H9 (cell line): ENCODE measurements around the gene SDK1. TPM values are rescaled to one million over a fixed set of nuclear protein-coding genes. Genes with fewer than 3 reads are reported as not detected.

Experiments used
- DNase-seq: peaks from one replicate; pipeline ENCODE4 v3.0.0-alpha.2; 2017
- H2AFZ ChIP-seq: one replicate; pipeline ENCODE4 v1.6.1; 2013; ENCODE audit warnings: mild to moderate bottlenecking, low read length, control low read depth, moderate library complexity
- H2AK5ac ChIP-seq: 2 replicates; pipeline ENCODE4 v1.6.1; 2013; ENCODE audit warnings: low read length, control low read depth, mixed read lengths; ENCODE audit not compliant: insufficient read length
- H2BK120ac ChIP-seq: one replicate; pipeline ENCODE4 v1.6.1; 2013; ENCODE audit warnings: low read depth, mild to moderate bottlenecking, low read length, control low read depth, inconsistent platforms; ENCODE audit not compliant: poor library complexity, severe bottlenecking
- H2BK12ac ChIP-seq: 2 replicates; pipeline ENCODE4 v1.6.1; 2013; ENCODE audit warnings: low read length, control low read depth, mixed read lengths, low read depth; ENCODE audit not compliant: insufficient read length
- H2BK15ac ChIP-seq: 2 replicates; pipeline ENCODE4 v1.6.1; 2013; ENCODE audit warnings: low read depth, low read length, control low read depth
- H2BK20ac ChIP-seq: one replicate; pipeline ENCODE4 v1.6.1; 2013; ENCODE audit warnings: low read depth, mild to moderate bottlenecking, low read length, control low read depth, inconsistent platforms; ENCODE audit not compliant: poor library complexity, severe bottlenecking
- H2BK5ac ChIP-seq: 2 replicates; pipeline ENCODE4 v1.6.1; 2013; ENCODE audit warnings: low read length, control low read depth, mixed read lengths; ENCODE audit not compliant: insufficient read length
- H3K14ac ChIP-seq: 2 replicates; pipeline ENCODE4 v1.6.1; 2013; ENCODE audit warnings: low read length, control low read depth; ENCODE audit not compliant: insufficient read depth
- H3K18ac ChIP-seq: 2 replicates; pipeline ENCODE4 v1.6.1; 2013; ENCODE audit warnings: low read depth, mild to moderate bottlenecking, mixed read lengths, low read length, control low read depth; ENCODE audit not compliant: insufficient read length
- H3K23ac ChIP-seq: 2 replicates; pipeline ENCODE4 v1.6.1; 2013; ENCODE audit warnings: low read length, control low read depth, mixed read lengths, low read depth; ENCODE audit not compliant: insufficient read length
- H3K23me2 ChIP-seq: 2 replicates; pipeline ENCODE4 v1.6.1; 2013; ENCODE audit warnings: low read depth, mild to moderate bottlenecking, mixed read lengths, low read length, control low read depth; ENCODE audit not compliant: insufficient read length, poor library complexity, severe bottlenecking
- H3K27ac ChIP-seq: 2 replicates; pipeline ENCODE4 v1.5.1; 2013; ENCODE audit warnings: low read length, control low read depth, mixed read lengths, low read depth; ENCODE audit not compliant: insufficient read length
- H3K27me3 ChIP-seq: 2 replicates; pipeline ENCODE4 v1.6.1; 2013; ENCODE audit warnings: low read length, control low read depth, inconsistent platforms; ENCODE audit not compliant: insufficient read depth
- H3K4ac ChIP-seq: 2 replicates; pipeline ENCODE4 v1.6.1; 2013; ENCODE audit warnings: low read depth, mild to moderate bottlenecking, control low read depth, inconsistent platforms, low read length, moderate library complexity
- H3K4me1 ChIP-seq: 2 replicates; pipeline ENCODE4 v1.6.1; 2013; ENCODE audit warnings: low read length, control low read depth, inconsistent platforms; ENCODE audit not compliant: insufficient read depth
- H3K4me2 ChIP-seq: 2 replicates; pipeline ENCODE4 v1.6.1; 2013; ENCODE audit warnings: low read length, control low read depth, mixed read lengths; ENCODE audit not compliant: insufficient read length, insufficient read depth
- H3K56ac ChIP-seq: 2 replicates; pipeline ENCODE4 v1.6.1; 2013; ENCODE audit warnings: low read depth, mild to moderate bottlenecking, mixed read lengths, low read length, control low read depth; ENCODE audit not compliant: insufficient read length
- H3K79me1 ChIP-seq: 2 replicates; pipeline ENCODE4 v1.6.1; 2013; ENCODE audit warnings: low read depth, mild to moderate bottlenecking, moderate library complexity, low read length, control low read depth, inconsistent platforms; ENCODE audit not compliant: insufficient read depth, poor library complexity, severe bottlenecking
- H3K79me2 ChIP-seq: 2 replicates; pipeline ENCODE4 v1.6.1; 2013; ENCODE audit warnings: low read length, control low read depth, inconsistent platforms; ENCODE audit not compliant: insufficient read depth
- H3K9ac ChIP-seq: 2 replicates; pipeline ENCODE4 v1.6.1; 2013; ENCODE audit warnings: low read length, control low read depth, mixed read lengths; ENCODE audit not compliant: insufficient read length; ENCODE audit errors: extremely low read depth
- H3K9me3 ChIP-seq: one replicate; pipeline ENCODE4 v1.6.1; 2013; ENCODE audit warnings: low read depth, low read length, inconsistent platforms; ENCODE audit not compliant: control insufficient read depth
- H3T11ph ChIP-seq: one replicate; pipeline ENCODE4 v1.6.1; 2013; ENCODE audit warnings: mild to moderate bottlenecking, low read length, control low read depth, inconsistent platforms
- H4K20me1 ChIP-seq: one replicate; pipeline ENCODE4 v1.6.1; 2013; ENCODE audit not compliant: control insufficient read depth, insufficient read length, insufficient read depth
- H4K5ac ChIP-seq: 2 replicates; pipeline ENCODE4 v1.6.1; 2013; ENCODE audit warnings: low read depth, mild to moderate bottlenecking, mixed read lengths, low read length, control low read depth; ENCODE audit not compliant: insufficient read length
- H4K8ac ChIP-seq: replicated peaks from 2 replicates; pipeline ENCODE4 v1.6.1; 2013; ENCODE audit warnings: low read length, control low read depth, mixed read lengths, low read depth; ENCODE audit not compliant: insufficient read length
- H4K91ac ChIP-seq: 2 replicates; pipeline ENCODE4 v1.6.1; 2013; ENCODE audit warnings: low read depth, mild to moderate bottlenecking, moderate library complexity, mixed read lengths, low read length, control low read depth; ENCODE audit not compliant: insufficient read length
- H3K27ac Mint-ChIP-seq, 3 experiments: 2 replicates in 2 of 3; 3 replicates in 1 of 3; pipeline ENCODE4 v1.8.0; 2020 to 2021; ENCODE audit warnings: mixed read lengths in 3 of 3, mild to moderate bottlenecking in 1 of 3, moderate library complexity in 1 of 3
- H3K27me3 Mint-ChIP-seq: 2 replicates; pipeline ENCODE4 v1.8.0; 2021; ENCODE audit warnings: low read depth, mild to moderate bottlenecking, moderate library complexity, mixed read lengths
- H3K36me3 Mint-ChIP-seq, 3 experiments: 2 replicates in 2 of 3; 3 replicates in 1 of 3; pipeline ENCODE4 v1.8.0; 2020 to 2021; ENCODE audit warnings: low read depth in 3 of 3, mixed read lengths in 3 of 3; ENCODE audit not compliant: insufficient read depth in 1 of 3
- H3K4me1 Mint-ChIP-seq, 2 experiments: 2 replicates each; pipeline ENCODE4 v1.8.0; 2020; ENCODE audit warnings: mixed read lengths in 2 of 2
- H3K4me3 Mint-ChIP-seq, 2 experiments: 2 replicates in 1 of 2; 3 replicates in 1 of 2; pipeline ENCODE4 v1.8.0; 2020 to 2021; ENCODE audit warnings: mild to moderate bottlenecking in 2 of 2, mixed read lengths in 2 of 2, moderate library complexity in 1 of 2
- H3K9me3 Mint-ChIP-seq, 2 experiments: 2 replicates in 1 of 2; 3 replicates in 1 of 2; pipeline ENCODE4 v1.8.0; 2020; ENCODE audit warnings: mild to moderate bottlenecking in 2 of 2, mixed read lengths in 2 of 2, moderate library complexity in 1 of 2
- WGBS: extraction: QIAGEN DNeasy Blood & Tissue Kit; methylation state at CpG from one replicate; pipeline ENCODE4 v1.1.7; 2013; ENCODE audit warnings: missing lambda C conversion rate, low lambda C conversion rate, mixed read lengths; ENCODE audit not compliant: insufficient read length; ENCODE audit errors: extremely low coverage; 5-methylcytosine and 5-hydroxymethylcytosine counted together
- total RNA-seq: library from RNA; stranded (reverse); gene quantifications from 2 replicates; pipeline ENCODE4 v1.2.1, GENCODE V29; 2021
- TF ChIP-seq, protein P1 (sequence below): fragments of 200-600 bp; sonication (generic); conservative IDR thresholded peaks from 3 replicates; pipeline ENCODE4 v1.8.0; 2021; ENCODE audit warnings: antibody characterized with exemption, mild to moderate bottlenecking

The SDK1 gene
- total RNA-seq, 1 experiment from 2014 or later: 8.7 TPM

DNA sequence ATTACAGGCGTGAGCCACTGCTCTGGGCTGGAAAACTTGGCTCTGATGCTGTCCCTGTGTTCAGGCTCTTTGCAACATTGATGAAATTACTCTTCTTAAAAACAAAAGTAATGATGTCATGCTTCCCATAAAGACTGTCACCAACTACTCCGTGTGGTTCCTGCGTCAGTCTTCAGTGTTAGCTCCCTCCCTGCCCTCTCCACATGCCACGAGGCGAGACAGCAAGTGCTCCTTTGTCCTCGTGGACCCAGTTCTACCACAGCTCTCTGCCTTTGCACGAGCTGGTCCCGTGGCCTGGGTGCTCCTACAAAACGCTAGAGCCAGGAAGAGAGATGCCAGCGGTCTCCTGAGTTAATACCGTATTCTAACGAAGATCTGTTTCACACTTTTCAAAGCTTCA is 194.5 kb downstream of the SDK1 start:
- no peaks in the 10 kb centered on the region for H4K20me1 ChIP-seq
- H3K4me1 ChIP-seq: 0 out of 2 replicates have a peak, but pooled peaks cover 2% of the 10 kb centered on the region
- no peaks in the 10 kb centered on the region for H3K79me1 ChIP-seq
- H3K4ac ChIP-seq: no peak overlapping the region
- WGBS: no CpG with 5 or more reads among the region's 12 CpGs
- Mint-ChIP-seq H3K27me3 (no peaks in the 10 kb centered on the region), H3K9me3 (peaks cover 7 to 12% of the 10 kb centered on the region in 2 experiments; a peak in 4 of 5 replicates), H3K4me1 (peaks cover 6 to 13% of the 10 kb centered on the region in 2 experiments; a peak in 2 of 4 replicates), H3K4me3 (no peak overlapping the region), H3K36me3 (peaks cover 0 to 10% (median 3%) of the 10 kb centered on the region in 3 experiments; a peak in 5 of 7 replicates), H3K27ac (0 out of 7 replicates have a peak overlapping the region, but pooled peaks of 1 of the 3 experiments have one; percentile 33)
- H3T11ph ChIP-seq: no peak overlapping the region
- no peak overlapping the region for H4K5ac ChIP-seq
- H2AK5ac ChIP-seq: no peak overlapping the region
- H3K79me2 ChIP-seq: no peaks in the 10 kb centered on the region
- H3K56ac ChIP-seq: no peak overlapping the region
- H3K14ac ChIP-seq: no peak overlapping the region
- H3K27me3 ChIP-seq: no peaks in the 10 kb centered on the region
- no peak overlapping the region for H4K8ac ChIP-seq
- no peak overlapping the region for H2BK20ac ChIP-seq
- H2BK12ac ChIP-seq: peak overlapping the region; percentile 45
- no peak overlapping the region for H2AFZ ChIP-seq
- no peak overlapping the region for H2BK15ac ChIP-seq
- TF ChIP-seq, protein P1, sequence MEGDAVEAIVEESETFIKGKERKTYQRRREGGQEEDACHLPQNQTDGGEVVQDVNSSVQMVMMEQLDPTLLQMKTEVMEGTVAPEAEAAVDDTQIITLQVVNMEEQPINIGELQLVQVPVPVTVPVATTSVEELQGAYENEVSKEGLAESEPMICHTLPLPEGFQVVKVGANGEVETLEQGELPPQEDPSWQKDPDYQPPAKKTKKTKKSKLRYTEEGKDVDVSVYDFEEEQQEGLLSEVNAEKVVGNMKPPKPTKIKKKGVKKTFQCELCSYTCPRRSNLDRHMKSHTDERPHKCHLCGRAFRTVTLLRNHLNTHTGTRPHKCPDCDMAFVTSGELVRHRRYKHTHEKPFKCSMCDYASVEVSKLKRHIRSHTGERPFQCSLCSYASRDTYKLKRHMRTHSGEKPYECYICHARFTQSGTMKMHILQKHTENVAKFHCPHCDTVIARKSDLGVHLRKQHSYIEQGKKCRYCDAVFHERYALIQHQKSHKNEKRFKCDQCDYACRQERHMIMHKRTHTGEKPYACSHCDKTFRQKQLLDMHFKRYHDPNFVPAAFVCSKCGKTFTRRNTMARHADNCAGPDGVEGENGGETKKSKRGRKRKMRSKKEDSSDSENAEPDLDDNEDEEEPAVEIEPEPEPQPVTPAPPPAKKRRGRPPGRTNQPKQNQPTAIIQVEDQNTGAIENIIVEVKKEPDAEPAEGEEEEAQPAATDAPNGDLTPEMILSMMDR: no peak
- H3K9me3 ChIP-seq: no peaks in the 10 kb centered on the region
- no peak overlapping the region for H3K18ac ChIP-seq
- DNase-seq: no peak
- H2BK120ac ChIP-seq: no peak overlapping the region
- no peak overlapping the region for H3K23ac ChIP-seq
- no peaks in the 10 kb centered on the region for H3K23me2 ChIP-seq
- no peak overlapping the region for H4K91ac ChIP-seq
- H3K4me2 ChIP-seq: no peak overlapping the region
- H2BK5ac ChIP-seq: no peak overlapping the region
- peak overlapping the region; percentile 45 for H3K27ac ChIP-seq
- H3K9ac ChIP-seq: no peak overlapping the region
